T-cell (primary cell): Measurements from ENCODE around the gene HIBADH. TPM values are rescaled to one million over a fixed set of nuclear protein-coding genes. Genes with fewer than 3 reads are reported as not detected.

Source experiments
- ATAC-seq, 4 experiments: fragments of 200-7000 bp in 3 of 4; fragments of 150-1000 bp in 1 of 4; cut with Tn5 transposase; replicated peaks in 1 of 4; 1 replicate in 3 of 4; 2 replicates in 1 of 4; pipeline ENCODE4 v1.10.0; 2021; ENCODE audit warnings: moderate library complexity in 3 of 4, mild to moderate bottlenecking in 2 of 4, moderate number of reproducible peaks in 1 of 4
- CTCF ChIA-PET, 2 donors: fragments of 300-600 bp; sonication (Branson Sonifier 250); formaldehyde crosslinking; loops; one replicate each; lab custom pipeline; 2022; ENCODE audit warnings: antibody characterized with exemption in 2 of 2; lab: Charles Lee
- POLR2A ChIA-PET, 2 donors: fragments of 300-600 bp; sonication (Branson Sonifier 250); formaldehyde crosslinking; loops; one replicate each; lab custom pipeline; 2022; ENCODE audit warnings: antibody characterized with exemption in 2 of 2; lab: Charles Lee
- DNase-seq, 35 experiments: peaks; one replicate each; pipeline versions ENCODE4 v3.0.0 to v3.0.0-alpha.2; 2013 to 2023
- H3K27ac ChIP-seq: one replicate; pipeline ENCODE4 v1.5.1; 2013; ENCODE audit warnings: low read length
- H3K27me3 ChIP-seq, 2 experiments: replicated peaks in 1 of 2; 1 replicate in 1 of 2; 2 replicates in 1 of 2; pipeline versions ENCODE4 v1.6.1 to v1.7.0; 2013; ENCODE audit warnings: low read length in 1 of 2, mixed read lengths in 1 of 2; ENCODE audit not compliant: control insufficient read depth in 2 of 2, insufficient read depth in 2 of 2; ENCODE audit errors: extremely low read depth in 1 of 2
- H3K36me3 ChIP-seq, 2 donors: 1 replicate in 1 of 2; 2 replicates in 1 of 2; pipeline versions ENCODE4 v1.6.1 to v1.7.0; 2013; ENCODE audit warnings: low read length in 1 of 2; ENCODE audit not compliant: control insufficient read depth in 2 of 2, insufficient read depth in 1 of 2; ENCODE audit errors: extremely low read depth in 1 of 2
- H3K4me1 ChIP-seq, 2 experiments: 1 replicate in 1 of 2; 2 replicates in 1 of 2; pipeline versions ENCODE4 v1.6.1 to v1.7.0; 2013; ENCODE audit warnings: low read length in 2 of 2, mixed read lengths in 1 of 2; ENCODE audit not compliant: insufficient read depth in 2 of 2, control insufficient read depth in 1 of 2; ENCODE audit errors: extremely low read depth in 1 of 2
- H3K4me3 ChIP-seq, 2 donors: 1 replicate in 1 of 2; 2 replicates in 1 of 2; pipeline versions ENCODE4 v1.5.1 to v1.7.0; 2013; ENCODE audit warnings: mild to moderate bottlenecking in 2 of 2, low read length in 1 of 2, moderate library complexity in 1 of 2; ENCODE audit not compliant: control insufficient read depth in 1 of 2; ENCODE audit errors: extremely low read depth in 1 of 2
- H3K9me3 ChIP-seq: 2 replicates; pipeline ENCODE4 v1.7.0; 2013
- H3K27ac Mint-ChIP-seq, 2 donors: one replicate each; pipeline ENCODE4 v1.8.0; 2020 to 2021; ENCODE audit warnings: mild to moderate bottlenecking in 2 of 2, mixed read lengths in 2 of 2
- H3K27me3 Mint-ChIP-seq, 2 donors: one replicate each; pipeline ENCODE4 v1.8.0; 2021 to 2022; ENCODE audit warnings: mixed read lengths in 2 of 2
- H3K36me3 Mint-ChIP-seq: one replicate; pipeline ENCODE4 v1.8.0; 2021; ENCODE audit warnings: mixed read lengths
- H3K4me1 Mint-ChIP-seq, 3 donors: one replicate each; pipeline ENCODE4 v1.8.0; 2020 to 2022; ENCODE audit warnings: mixed read lengths in 3 of 3, mild to moderate bottlenecking in 1 of 3
- H3K4me3 Mint-ChIP-seq, 3 donors: one replicate each; pipeline ENCODE4 v1.8.0; 2020 to 2022; ENCODE audit warnings: mild to moderate bottlenecking in 3 of 3, mixed read lengths in 3 of 3, moderate library complexity in 3 of 3
- H3K9me3 Mint-ChIP-seq, 3 donors: one replicate each; pipeline ENCODE4 v1.8.0; 2020 to 2022; ENCODE audit warnings: mixed read lengths in 3 of 3
- WGBS: methylation state at CpG from one replicate; pipeline ENCODE4 v1.1.5; 2013; ENCODE audit warnings: missing lambda C conversion rate; ENCODE audit not compliant: insufficient coverage; 5-methylcytosine and 5-hydroxymethylcytosine counted together
- total RNA-seq, 35 experiments: library from RNA in 6 of 35; stranded (reverse) in 6 of 35; fragments of 120-200 nt in 1 of 35; gene quantifications; one replicate each; pipeline versions ENCODE4 v1.2.1 to v1.2.4 and lab custom pipeline; 2013 to 2026

HIBADH gene
- total RNA-seq, 5 donors from 2014 or later (not counting 1 experiment from before 2014, with no cell fraction given) = 9.8 to 12.5 (median 12.0) TPM

DNA sequence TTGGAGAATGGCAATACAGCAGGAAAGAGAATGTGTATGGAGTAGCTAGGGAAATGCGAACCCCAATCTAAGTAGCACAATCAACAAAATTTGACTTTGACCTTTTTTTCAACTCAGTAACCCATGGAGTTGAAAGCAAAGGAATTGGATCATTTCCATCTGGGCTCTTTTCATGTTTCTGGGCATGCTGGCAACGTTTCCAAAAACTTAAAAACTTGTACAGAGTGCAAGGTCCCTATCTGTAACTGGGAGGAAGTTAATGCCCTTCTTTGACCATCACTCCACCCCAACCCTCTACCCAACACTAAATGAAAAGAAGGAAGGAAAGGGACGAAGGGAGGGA is 1.3 kb upstream of the HIBADH start:
- Mint-ChIP-seq H3K4me1 (peaks cover 11 to 21% (median 18%) of the 10 kb centered on the region in 3 donors), H3K27me3 (no peaks in the 10 kb centered on the region), H3K9me3 (no peaks in the 10 kb centered on the region), H3K36me3 (no peaks in the 10 kb centered on the region), H3K27ac (peak overlapping the region; percentile 84 to 93), H3K4me3 (peak overlapping the region; percentile 81 to 85 (median 83))
- DNase-seq (no peak), ATAC-seq (no peak)
- no peaks in the 10 kb centered on the region for H3K27me3 ChIP-seq
- H3K9me3 ChIP-seq = no peaks in the 10 kb centered on the region
- no peaks in the 10 kb centered on the region for H3K36me3 ChIP-seq
- H3K4me3 ChIP-seq = no peak overlapping the region
- CTCF ChIA-PET = no interaction called here
- H3K27ac ChIP-seq = no peak overlapping the region
- H3K4me1 ChIP-seq = peaks cover 11 to 16% of the 10 kb centered on the region in 2 experiments
- WGBS = 80% methylated on average over 1 of the region's 3 CpGs
- POLR2A ChIA-PET = no interaction called here

DNA sequence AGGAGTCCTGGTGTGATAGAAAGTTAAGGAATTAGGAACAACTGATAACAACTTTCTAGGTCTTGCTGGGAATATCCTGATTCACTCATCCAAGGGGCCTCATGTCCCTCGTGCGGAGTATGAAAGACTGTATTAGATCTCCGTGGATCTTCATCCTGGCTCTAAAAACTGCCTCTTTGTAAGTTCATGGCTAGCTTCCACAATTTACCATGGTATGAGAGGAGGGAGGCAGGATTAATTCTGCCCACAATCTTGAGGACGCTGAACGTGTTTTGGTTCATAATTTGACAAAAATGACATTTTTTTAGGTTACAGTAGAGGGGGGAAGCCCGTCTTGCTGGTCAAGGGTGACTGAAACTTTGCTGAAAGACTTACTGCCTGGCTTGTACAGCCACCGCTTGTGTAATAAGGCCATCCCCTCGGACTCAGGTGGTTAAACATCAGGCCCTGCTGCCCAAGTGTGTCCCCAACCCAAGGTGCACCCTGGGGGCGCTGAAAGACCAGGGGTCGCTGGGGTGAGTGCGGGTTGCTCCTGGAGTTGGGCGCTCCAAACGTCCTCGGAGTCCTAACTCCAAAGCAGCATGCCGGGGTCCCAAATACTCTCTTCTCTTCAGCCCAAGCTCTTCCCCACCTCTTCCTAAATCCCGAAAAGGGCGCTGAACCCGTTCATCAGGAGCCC is 733 bp downstream of the HIBADH start:
- Mint-ChIP-seq H3K4me3 (peak overlapping the region; percentile 81 to 85 (median 83)), H3K9me3 (no peaks in the 10 kb centered on the region), H3K36me3 (no peaks in the 10 kb centered on the region), H3K27me3 (no peaks in the 10 kb centered on the region), H3K27ac (peak overlapping the region; percentile 31 to 64), H3K4me1 (peaks cover 11 to 29% (median 20%) of the 10 kb centered on the region in 3 donors)
- Histone ChIP-seq H3K4me1 (peaks cover 11 to 16% of the 10 kb centered on the region in 2 experiments), H3K9me3 (no peaks in the 10 kb centered on the region), H3K36me3 (no peaks in the 10 kb centered on the region), H3K27me3 (no peaks in the 10 kb centered on the region), H3K27ac (peak overlapping the region; percentile 79), H3K4me3 (peak overlapping the region; percentile 89 to 95)
- ChIA-PET CTCF (interaction anchor here in 1 of 2 donors (1.0 to 1.6 kb wide), 4 partner anchors 22 to 83 kb away, joined by 3 to 5 read pairs (median 4); no protein-coding TSS in a partner anchor), POLR2A (no interaction called here)
- DNase-seq = peak in 10 of 35 experiments; percentile 0 to 30 (median 10)
- no peak for ATAC-seq
- WGBS = 29% methylated on average over 5 of the region's 18 CpGs

DNA sequence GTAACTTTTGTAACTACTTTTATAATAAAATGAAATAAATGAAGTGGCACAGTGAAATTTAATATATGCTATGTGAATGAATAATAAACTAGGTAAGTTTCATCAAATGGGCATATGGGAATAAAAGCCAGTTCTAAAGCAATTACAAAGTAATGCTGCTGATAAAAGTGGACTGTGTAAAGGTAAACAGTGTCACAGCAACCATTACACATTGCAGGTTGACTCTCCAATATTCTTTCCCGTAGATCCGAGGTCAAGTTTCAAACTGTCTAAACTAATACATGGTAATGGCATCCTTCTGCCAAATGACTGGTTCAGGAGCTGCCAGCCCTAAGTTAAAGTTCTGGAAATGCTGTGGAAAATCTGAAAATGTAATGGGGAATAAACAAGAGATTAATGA is 6.0 kb downstream of the HIBADH start:
- Mint-ChIP-seq H3K4me3 (no peak overlapping the region), H3K4me1 (peaks cover 2 to 19% (median 16%) of the 10 kb centered on the region in 3 donors), H3K36me3 (peaks cover 15% of the 10 kb centered on the region), H3K27ac (no peak overlapping the region), H3K27me3 (no peaks in the 10 kb centered on the region), H3K9me3 (no peaks in the 10 kb centered on the region)
- H3K27me3 ChIP-seq = no peaks in the 10 kb centered on the region
- POLR2A ChIA-PET = no interaction called here
- H3K9me3 ChIP-seq = no peaks in the 10 kb centered on the region
- DNase-seq = no peak
- H3K27ac ChIP-seq = no peak overlapping the region
- no peaks in the 10 kb centered on the region for H3K36me3 ChIP-seq
- no peak for ATAC-seq
- no CpG with 5 or more reads among the region's 2 CpGs for WGBS
- H3K4me3 ChIP-seq = no peak overlapping the region
- CTCF ChIA-PET = no interaction called here
- peaks cover 2 to 3% of the 10 kb centered on the region in 2 experiments for H3K4me1 ChIP-seq

DNA sequence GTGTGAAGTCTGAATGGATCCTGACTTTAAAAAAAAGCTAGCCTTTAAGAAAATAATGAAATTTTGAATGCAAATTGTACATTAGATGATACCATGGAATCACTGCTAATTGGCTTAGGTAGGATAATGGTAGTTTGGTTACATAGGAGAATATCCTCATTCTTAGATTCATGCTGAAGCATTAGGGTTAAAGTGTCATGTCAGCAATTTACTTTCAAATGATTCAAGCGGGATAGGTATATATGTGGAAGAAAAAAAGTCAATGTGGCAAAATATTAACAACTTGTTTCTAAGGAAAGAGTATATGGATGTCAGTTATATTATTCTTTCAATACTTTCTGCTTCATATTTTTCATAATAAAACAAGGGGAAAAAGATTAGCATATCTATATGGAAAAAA is 7.5 kb downstream of the HIBADH start:
- Histone ChIP-seq H3K4me3 (no peak overlapping the region), H3K9me3 (no peaks in the 10 kb centered on the region), H3K36me3 (no peaks in the 10 kb centered on the region), H3K27me3 (no peaks in the 10 kb centered on the region), H3K4me1 (no peaks in the 10 kb centered on the region), H3K27ac (no peak overlapping the region)
- Mint-ChIP-seq H3K4me3 (no peak overlapping the region), H3K36me3 (peaks cover 25% of the 10 kb centered on the region), H3K27me3 (no peaks in the 10 kb centered on the region), H3K4me1 (peaks cover 6 to 11% (median 10%) of the 10 kb centered on the region in 3 donors), H3K9me3 (no peaks in the 10 kb centered on the region), H3K27ac (no peak overlapping the region)
- DNase-seq = no peak
- ATAC-seq = no peak
- no CpG with 5 or more reads among the region's 1 CpG for WGBS
- CTCF ChIA-PET = no interaction called here
- POLR2A ChIA-PET = interaction anchor here in 1 of 2 donors (0.6 kb wide), 1 partner anchor 36 kb away, joined by 5 read pairs; no protein-coding TSS in a partner anchor

DNA sequence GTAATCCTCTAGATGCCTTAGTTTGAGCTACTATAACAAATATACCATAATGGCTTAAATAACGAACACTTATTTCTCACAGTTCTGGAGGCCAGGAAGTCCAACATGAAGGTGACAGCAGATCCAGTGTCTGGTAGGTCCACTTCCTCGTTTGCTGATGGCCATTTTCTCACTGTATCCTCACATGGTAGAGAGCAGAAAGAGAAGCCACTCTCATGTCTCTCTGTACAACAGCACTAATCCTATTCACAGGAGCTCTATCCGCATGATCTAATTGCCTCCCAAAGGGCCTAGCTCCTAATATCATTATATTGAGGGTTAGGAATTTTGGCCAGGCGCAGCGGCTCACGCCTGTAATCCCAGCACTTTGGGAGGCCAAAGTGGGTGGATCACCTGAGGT is 10.2 kb downstream of the HIBADH start:
- POLR2A ChIA-PET = no interaction called here
- 88% methylated on average over 1 of the region's 6 CpGs for WGBS
- Mint-ChIP-seq H3K36me3 (peaks cover 43% of the 10 kb centered on the region), H3K4me1 (peaks cover 5 to 8% (median 6%) of the 10 kb centered on the region in 3 donors), H3K4me3 (no peak overlapping the region), H3K9me3 (no peaks in the 10 kb centered on the region), H3K27ac (no peak overlapping the region), H3K27me3 (no peaks in the 10 kb centered on the region)
- H3K27me3 ChIP-seq = no peaks in the 10 kb centered on the region
- no peak for ATAC-seq
- peaks cover 0 to 2% of the 10 kb centered on the region in 2 donors for H3K36me3 ChIP-seq
- no peaks in the 10 kb centered on the region for H3K9me3 ChIP-seq
- H3K4me3 ChIP-seq = no peak overlapping the region
- no peak for DNase-seq
- no peak overlapping the region for H3K27ac ChIP-seq
- no peaks in the 10 kb centered on the region for H3K4me1 ChIP-seq
- CTCF ChIA-PET = no interaction called here

DNA sequence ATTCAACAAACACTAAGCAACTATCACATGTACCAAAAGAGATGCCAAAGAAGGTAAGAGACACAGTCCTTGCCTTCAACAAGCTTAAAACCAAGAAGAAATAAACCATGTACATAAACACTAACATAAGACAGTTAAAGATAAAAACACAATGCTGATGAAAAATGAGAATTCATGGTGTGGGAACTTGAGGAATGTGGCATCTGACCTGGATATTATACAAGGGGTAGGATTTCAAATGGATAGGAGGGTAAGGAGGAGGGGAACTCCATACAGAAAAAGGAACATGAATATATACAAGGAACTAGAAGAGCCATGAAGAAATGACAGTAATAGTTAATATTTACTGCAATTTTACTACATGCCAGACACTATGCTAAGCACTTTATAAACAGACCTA is 11.0 kb downstream of the HIBADH start:
- no peak overlapping the region for H3K4me3 Mint-ChIP-seq
- no peaks in the 10 kb centered on the region for H3K4me1 ChIP-seq
- no peak for ATAC-seq
- ChIA-PET CTCF (no interaction called here), POLR2A (no interaction called here)
- no peaks in the 10 kb centered on the region for H3K27me3 Mint-ChIP-seq
- peaks cover 3 to 8% (median 6%) of the 10 kb centered on the region in 3 donors for H3K4me1 Mint-ChIP-seq
- DNase-seq = no peak
- peaks cover 3 to 5% of the 10 kb centered on the region in 2 donors for H3K36me3 ChIP-seq
- no peaks in the 10 kb centered on the region for H3K9me3 ChIP-seq
- H3K27ac Mint-ChIP-seq = no peak overlapping the region
- no peaks in the 10 kb centered on the region for H3K27me3 ChIP-seq
- no peaks in the 10 kb centered on the region for H3K9me3 Mint-ChIP-seq
- no peak overlapping the region for H3K27ac ChIP-seq
- H3K4me3 ChIP-seq = no peak overlapping the region
- H3K36me3 Mint-ChIP-seq = peaks cover 48% of the 10 kb centered on the region
